GM12865 (cell line): ENCODE measurements around the gene OSBPL1A.

Experiments used
- DNase-seq: peaks from one replicate; pipeline ENCODE4 v3.0.0; 2010; ENCODE audit warnings: low read depth
- H3K4me3 ChIP-seq: 2 replicates; pipeline ENCODE4 v1.5.1; 2011; ENCODE audit warnings: mild to moderate bottlenecking, low read depth, low read length, control low read depth
- CTCF ChIP-seq: IDR thresholded peaks from 2 replicates; pipeline ENCODE4 v1.5.1; 2011; ENCODE audit warnings: low read length, control low read depth, low read depth, inconsistent platforms; ENCODE audit not compliant: insufficient read depth; ENCODE audit errors: missing control alignments

The OSBPL1A gene

GRCh38 chr18:24219561-24220317, 177.9 kb downstream of the OSBPL1A start:
- no peak for DNase-seq
- no peak overlapping the region for H3K4me3 ChIP-seq
- no peak for TF ChIP-seq CTCF

- TF ChIP-seq CTCF = no peak
- H3K4me3 ChIP-seq = no peak overlapping the region
- no peak for DNase-seq
These were observed 182.7 kb downstream of the OSBPL1A start for GRCh38 chr18:24214913-24215312.

GRCh38 chr18:24214144-24214543, 183.5 kb downstream of the OSBPL1A start:
- no peak overlapping the region for H3K4me3 ChIP-seq
- DNase-seq = no peak
- TF ChIP-seq CTCF = no peak

GRCh38 chr18:24212939-24213338, 184.7 kb downstream of the OSBPL1A start:
- TF ChIP-seq CTCF = no peak
- DNase-seq = no peak
- no peak overlapping the region for H3K4me3 ChIP-seq

GRCh38 chr18:24209558-24209957, 188.1 kb downstream of the OSBPL1A start:
- H3K4me3 ChIP-seq = no peak overlapping the region
- no peak for DNase-seq
- TF ChIP-seq CTCF = no peak

GRCh38 chr18:24208270-24209035, 189.2 kb downstream of the OSBPL1A start:
- TF ChIP-seq CTCF = no peak
- no peak for DNase-seq
- no peak overlapping the region for H3K4me3 ChIP-seq
